Nephron progenitor cell (in vitro differentiated cells): ENCODE results near the gene ZNF324B.
"Not testable (repeated sequence)": the region's sequence is repeated elsewhere in the genome, so short reads cannot be mapped to it uniquely, and the experiment has no call there.

Source experiments
- DNase-seq: peaks from one replicate; pipeline ENCODE4 v3.0.0; 2021
- H3K27ac Mint-ChIP-seq: 2 replicates; pipeline ENCODE4 v1.8.0; 2021; ENCODE audit warnings: mild to moderate bottlenecking, moderate library complexity, mixed read lengths
- H3K27me3 Mint-ChIP-seq: 2 replicates; pipeline ENCODE4 v1.8.0; 2021; ENCODE audit warnings: mild to moderate bottlenecking, low read depth, mixed read lengths; ENCODE audit not compliant: poor library complexity
- H3K36me3 Mint-ChIP-seq: 2 replicates; pipeline ENCODE4 v1.8.0; 2021; ENCODE audit warnings: low read depth, mixed read lengths
- H3K4me1 Mint-ChIP-seq: 2 replicates; pipeline ENCODE4 v1.8.0; 2021; ENCODE audit warnings: mixed read lengths
- H3K4me3 Mint-ChIP-seq: 2 replicates; pipeline ENCODE4 v1.8.0; 2021; ENCODE audit warnings: mild to moderate bottlenecking, moderate library complexity, mixed read lengths
- H3K9me3 Mint-ChIP-seq: 2 replicates; pipeline ENCODE4 v1.8.0; 2021; ENCODE audit warnings: mild to moderate bottlenecking, moderate library complexity, mixed read lengths
- TF ChIP-seq, protein P1 (sequence below): fragments of 200-600 bp; sonication (generic); IDR thresholded peaks from 2 replicates; pipeline ENCODE4 v1.5.0; 2021; ENCODE audit warnings: antibody characterized with exemption

Gene ZNF324B

DNA sequence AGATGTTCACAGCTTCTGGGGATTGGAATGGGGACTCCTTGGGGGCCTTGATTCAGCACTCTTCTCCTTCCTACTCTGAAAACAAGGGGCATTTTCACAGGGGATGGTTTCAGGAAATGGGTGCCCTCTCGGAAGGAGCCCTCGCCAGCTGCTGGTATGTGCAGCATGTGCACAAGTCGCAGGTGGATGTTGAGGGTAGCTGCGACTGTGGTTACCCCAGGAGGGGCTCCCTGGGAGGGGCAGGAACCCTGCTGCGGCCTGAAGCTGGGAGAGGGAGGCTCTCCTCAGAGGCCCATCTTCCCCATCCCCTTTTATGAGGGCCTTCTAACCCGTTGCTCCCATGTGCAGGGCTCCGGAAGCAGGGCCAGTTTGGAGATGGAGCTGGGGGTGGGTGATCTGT lies 30.9 kb downstream of the ZNF324B start:
- no peak for DNase-seq
- H3K4me1 Mint-ChIP-seq, result peaks cover 2% of the 10 kb centered on the region
- peaks cover 21% of the 10 kb centered on the region for H3K36me3 Mint-ChIP-seq
- peaks cover 3% of the 10 kb centered on the region for H3K27me3 Mint-ChIP-seq
- TF ChIP-seq, protein P1, sequence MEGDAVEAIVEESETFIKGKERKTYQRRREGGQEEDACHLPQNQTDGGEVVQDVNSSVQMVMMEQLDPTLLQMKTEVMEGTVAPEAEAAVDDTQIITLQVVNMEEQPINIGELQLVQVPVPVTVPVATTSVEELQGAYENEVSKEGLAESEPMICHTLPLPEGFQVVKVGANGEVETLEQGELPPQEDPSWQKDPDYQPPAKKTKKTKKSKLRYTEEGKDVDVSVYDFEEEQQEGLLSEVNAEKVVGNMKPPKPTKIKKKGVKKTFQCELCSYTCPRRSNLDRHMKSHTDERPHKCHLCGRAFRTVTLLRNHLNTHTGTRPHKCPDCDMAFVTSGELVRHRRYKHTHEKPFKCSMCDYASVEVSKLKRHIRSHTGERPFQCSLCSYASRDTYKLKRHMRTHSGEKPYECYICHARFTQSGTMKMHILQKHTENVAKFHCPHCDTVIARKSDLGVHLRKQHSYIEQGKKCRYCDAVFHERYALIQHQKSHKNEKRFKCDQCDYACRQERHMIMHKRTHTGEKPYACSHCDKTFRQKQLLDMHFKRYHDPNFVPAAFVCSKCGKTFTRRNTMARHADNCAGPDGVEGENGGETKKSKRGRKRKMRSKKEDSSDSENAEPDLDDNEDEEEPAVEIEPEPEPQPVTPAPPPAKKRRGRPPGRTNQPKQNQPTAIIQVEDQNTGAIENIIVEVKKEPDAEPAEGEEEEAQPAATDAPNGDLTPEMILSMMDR, result no peak
- peaks cover 3% of the 10 kb centered on the region for H3K9me3 Mint-ChIP-seq
- H3K27ac Mint-ChIP-seq, result no peak overlapping the region
- no peak overlapping the region for H3K4me3 Mint-ChIP-seq

DNA sequence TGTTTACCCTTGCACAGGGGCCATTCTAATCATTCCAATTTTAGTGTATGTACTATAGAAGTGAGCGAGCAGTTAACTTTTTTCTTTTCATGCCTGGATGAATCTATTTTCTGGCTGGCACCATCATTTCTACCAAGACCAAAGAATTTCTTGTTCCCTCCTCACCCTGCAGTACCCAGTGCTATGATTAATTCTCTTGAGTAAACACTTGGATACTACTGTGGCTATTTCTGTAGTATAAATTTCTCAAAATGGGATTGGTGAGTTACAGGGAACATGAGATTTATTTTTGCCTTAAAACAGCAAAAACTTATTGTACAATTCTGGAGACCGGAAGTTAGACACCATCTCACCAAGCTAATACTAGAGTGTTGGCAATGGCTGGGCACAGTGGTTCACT lies 32.4 kb downstream of the ZNF324B start:
- H3K4me1 Mint-ChIP-seq, result no peaks in the 10 kb centered on the region
- H3K9me3 Mint-ChIP-seq, result peaks cover 3% of the 10 kb centered on the region
- peaks cover 20% of the 10 kb centered on the region for H3K36me3 Mint-ChIP-seq
- no peak for DNase-seq
- H3K27ac Mint-ChIP-seq, result no peak overlapping the region
- TF ChIP-seq, protein P1, result no peak
- no peak overlapping the region for H3K4me3 Mint-ChIP-seq
- peaks cover 3% of the 10 kb centered on the region for H3K27me3 Mint-ChIP-seq

DNA sequence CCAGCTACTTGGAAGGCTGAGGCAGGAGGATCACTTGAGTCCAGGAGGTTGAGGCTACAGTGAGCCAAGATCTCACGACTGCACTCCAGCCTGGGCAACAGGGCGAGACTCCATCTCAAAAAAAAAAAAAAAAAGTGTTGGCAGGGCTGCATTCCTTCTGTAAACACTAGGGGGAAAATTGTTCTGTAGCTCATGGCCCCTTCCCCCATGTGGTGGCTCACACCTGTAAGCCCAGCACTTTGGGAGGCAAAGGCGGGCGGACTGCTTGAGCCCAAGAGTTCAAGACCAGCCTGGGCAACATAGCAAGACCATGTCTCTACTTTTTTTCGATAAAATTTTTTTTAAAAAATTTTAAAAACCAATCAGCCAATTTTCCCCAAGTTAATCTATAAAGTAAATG lies 32.9 kb downstream of the ZNF324B start:
- not testable (repeated sequence) for H3K27ac Mint-ChIP-seq, H3K27me3 Mint-ChIP-seq, H3K4me1 Mint-ChIP-seq, H3K9me3 Mint-ChIP-seq, DNase-seq, H3K4me3 Mint-ChIP-seq
- H3K36me3 Mint-ChIP-seq, result peaks cover 14% of the 10 kb centered on the region

DNA sequence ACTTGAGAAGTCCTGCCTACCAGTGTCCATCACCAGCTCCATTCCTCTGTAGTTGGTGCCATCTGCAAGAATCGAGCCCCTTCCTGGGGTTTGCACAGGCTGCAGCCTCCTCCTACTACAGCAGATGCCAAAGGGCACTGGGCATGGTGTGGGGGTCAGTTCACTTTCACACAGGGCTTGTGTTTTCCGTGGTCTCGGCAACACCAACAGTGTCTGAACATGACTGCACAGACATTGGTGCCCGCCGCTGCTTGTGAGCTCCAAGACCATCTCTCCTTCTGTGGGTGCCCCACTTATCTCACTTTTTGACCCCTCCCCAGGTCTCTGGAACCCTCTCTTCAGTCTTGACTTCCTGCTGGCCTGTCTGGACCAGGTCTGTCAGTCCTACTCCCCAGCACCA lies 40.0 kb downstream of the ZNF324B start:
- Mint-ChIP-seq H3K27me3 (peaks cover 3% of the 10 kb centered on the region), H3K9me3 (peaks cover 3% of the 10 kb centered on the region), H3K4me3 (no peak overlapping the region), H3K4me1 (no peaks in the 10 kb centered on the region), H3K27ac (peak overlapping the region; percentile 76), H3K36me3 (peaks cover 4% of the 10 kb centered on the region)
- TF ChIP-seq, protein P1, result no peak
- DNase-seq, result no peak

DNA sequence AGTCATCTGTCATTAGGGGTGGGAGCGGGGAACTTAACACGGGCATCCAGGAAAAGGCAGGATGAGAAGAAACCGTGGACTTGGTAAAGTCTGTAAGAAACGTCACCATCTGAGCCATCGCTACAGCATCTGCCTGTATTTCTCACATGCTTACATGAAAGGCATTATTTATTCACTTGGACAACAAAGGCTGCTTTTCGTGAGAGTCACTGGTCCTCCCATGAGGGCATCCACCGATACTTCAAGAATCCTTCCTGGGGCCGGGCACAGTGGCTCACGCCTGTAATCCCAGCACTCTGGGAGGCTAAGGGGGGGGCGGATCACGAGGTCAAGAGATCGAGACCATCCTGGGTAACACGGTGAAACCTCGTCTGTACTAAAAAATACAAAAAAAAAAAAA lies 40.8 kb downstream of the ZNF324B start:
- no peaks in the 10 kb centered on the region for H3K9me3 Mint-ChIP-seq
- H3K4me1 Mint-ChIP-seq, result no peaks in the 10 kb centered on the region
- H3K27me3 Mint-ChIP-seq, result peaks cover 3% of the 10 kb centered on the region
- H3K4me3 Mint-ChIP-seq, result no peak overlapping the region
- no peak overlapping the region for H3K27ac Mint-ChIP-seq
- TF ChIP-seq, protein P1, result no peak
- H3K36me3 Mint-ChIP-seq, result peaks cover 4% of the 10 kb centered on the region
- no peak for DNase-seq

DNA sequence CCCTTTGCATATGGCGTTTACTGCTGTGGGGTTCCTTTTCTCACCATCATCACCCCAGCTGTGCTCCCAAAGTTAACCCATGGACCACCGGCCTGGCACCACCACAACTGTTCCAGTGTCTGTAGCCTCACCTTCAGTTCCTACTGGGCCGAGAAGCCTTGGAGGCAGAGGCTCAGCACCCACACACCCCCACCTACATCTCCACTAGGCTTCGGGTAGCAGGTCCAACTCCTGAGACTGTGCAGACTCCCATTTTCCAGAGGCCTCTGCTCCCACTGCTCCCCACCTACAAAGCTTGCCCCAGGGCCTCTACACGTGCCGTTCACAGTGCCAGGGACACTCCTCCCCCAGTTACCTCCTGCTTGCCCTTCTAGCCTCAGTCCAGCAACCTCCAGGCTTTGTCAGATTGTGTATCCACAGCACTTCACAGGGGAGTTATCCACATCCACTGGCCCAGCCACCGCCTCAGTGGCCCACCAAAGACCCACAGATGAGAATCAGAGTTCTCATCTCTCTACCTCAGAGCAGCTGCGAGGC lies 46.3 kb downstream of the ZNF324B start:
- Mint-ChIP-seq H3K4me1 (peaks cover 26% of the 10 kb centered on the region), H3K4me3 (no peak overlapping the region), H3K27me3 (peaks cover 4% of the 10 kb centered on the region), H3K9me3 (no peaks in the 10 kb centered on the region), H3K27ac (no peak overlapping the region), H3K36me3 (peaks cover 9% of the 10 kb centered on the region)
- DNase-seq, result no peak
- TF ChIP-seq, protein P1, result no peak
